ENCODE results near the gene DSCAML1. TPM values are rescaled to one million over a fixed set of nuclear protein-coding genes. Genes with fewer than 3 reads are reported as not detected.

The DSCAML1 gene
- total RNA-seq, 1 donor from 2014 or later = 10.2 TPM

DNA sequence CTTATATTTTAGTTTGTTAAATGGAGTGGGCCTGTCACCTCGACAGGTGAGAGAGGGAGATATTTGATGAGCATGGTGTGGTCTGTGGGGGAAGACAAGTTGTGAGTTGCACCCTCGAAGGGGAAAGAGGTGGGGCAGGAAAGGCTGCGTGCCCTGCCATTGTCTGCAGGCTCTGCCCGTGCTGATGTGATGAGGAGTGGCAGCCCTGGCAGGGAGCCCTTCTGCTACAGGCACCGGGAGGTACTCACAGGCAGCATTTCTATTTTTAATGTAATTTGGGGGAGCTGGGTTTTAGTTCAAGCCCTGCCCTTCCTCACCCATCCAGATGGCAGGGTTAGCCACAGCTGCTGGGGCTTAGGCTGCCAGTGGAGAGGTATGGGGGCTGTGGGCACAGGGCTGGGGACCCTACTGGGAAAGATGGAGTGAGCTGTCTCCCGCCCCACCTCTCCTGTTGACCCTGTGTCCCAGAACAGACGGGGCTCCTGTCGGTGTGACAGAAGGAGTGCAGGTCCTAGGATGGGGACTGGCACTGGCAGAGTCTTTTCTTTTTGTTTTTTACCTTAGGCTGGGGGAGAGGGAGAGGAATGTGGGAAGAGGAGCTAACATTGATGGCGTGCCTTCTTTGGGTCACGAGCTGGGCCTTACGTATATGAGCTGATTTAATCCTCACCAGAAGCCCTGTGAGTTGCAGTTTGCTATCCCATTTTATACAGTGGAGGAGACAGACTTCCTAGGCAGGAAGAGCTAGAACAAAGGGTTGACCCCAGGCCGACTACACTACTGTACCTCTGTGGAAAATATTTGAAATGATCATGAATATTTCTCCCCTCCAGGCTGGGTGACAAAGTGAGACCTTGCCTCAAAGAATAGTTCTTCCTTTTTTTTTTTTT lies 417.8 kb downstream of the DSCAML1 start:
- no peak for DNase-seq (ENCODE audit: low read depth)

Other genes with a start within 250 kb of the DSCAML1 start
- gene FXYD2, start 27.5 kb upstream of the DSCAML1 start, total RNA-seq = 361 and 706 TPM in 2 replicates
- 0.20 and 1.0 TPM in 2 replicates for gene FXYD6, start 79.4 kb upstream of the DSCAML1 start, total RNA-seq
- 0.17 TPM in 1 of 2 replicates, not detected in the other for gene TMPRSS13, start 132.2 kb upstream of the DSCAML1 start, total RNA-seq
- gene IL10RA, start 189.2 kb upstream of the DSCAML1 start, total RNA-seq = 0.52 and 0.60 TPM in 2 replicates

Data from renal cortical epithelial cell (primary cell).